Esophagus muscularis mucosa (tissue), 4 donors: ENCODE measurements around the gene PFN3.

Experiments used
- EP300 ChIP-seq: sonication (generic); formaldehyde crosslinking; IDR thresholded peaks from one replicate; pipeline ENCODE4 v1.6.1; 2017; ENCODE audit warnings: antibody characterized with exemption
- POLR2A ChIP-seq: fragments of 450-650 bp; IDR thresholded peaks from one replicate; pipeline ENCODE4 v1.6.1; 2017; ENCODE audit warnings: antibody characterized with exemption, moderate library complexity, mild to moderate bottlenecking, low read depth
- POLR2AphosphoS5 ChIP-seq, 2 donors: sonication (generic); formaldehyde crosslinking; IDR thresholded peaks; one replicate each; pipeline ENCODE4 v1.6.1; 2017; ENCODE audit warnings: antibody characterized with exemption in 2 of 2
- TF ChIP-seq, protein P1 (sequence below), 3 experiments: fragments of 200-600 bp in 2 of 3; fragments of 450-650 bp in 1 of 3; sonication (generic) in 2 of 3; IDR thresholded peaks; one replicate each; pipeline ENCODE4 v1.5.1; 2017 to 2019; ENCODE audit warnings: antibody characterized with exemption in 3 of 3, mild to moderate bottlenecking in 2 of 3, moderate library complexity in 1 of 3

DNA sequence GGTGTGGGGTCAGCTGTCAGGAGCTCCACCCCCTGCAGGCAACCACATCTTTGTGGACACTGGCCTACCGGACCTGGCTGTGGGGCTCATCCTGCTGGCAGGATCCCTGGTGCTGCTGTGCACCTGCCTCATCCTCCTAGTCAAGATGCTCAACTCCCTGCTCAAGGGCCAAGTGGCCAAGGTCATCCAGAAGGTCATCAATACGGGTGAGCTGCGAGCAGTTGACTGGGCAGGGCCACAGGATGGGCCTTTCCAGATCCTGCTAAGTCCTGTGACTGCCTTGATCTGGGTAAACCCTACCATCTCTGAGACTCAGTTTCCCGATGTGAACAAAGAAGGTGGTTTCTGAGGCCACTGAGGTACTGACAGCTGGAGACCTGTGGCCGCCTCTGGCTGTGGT is 6.5 kb downstream of the PFN3 start:
- TF ChIP-seq, protein P1, sequence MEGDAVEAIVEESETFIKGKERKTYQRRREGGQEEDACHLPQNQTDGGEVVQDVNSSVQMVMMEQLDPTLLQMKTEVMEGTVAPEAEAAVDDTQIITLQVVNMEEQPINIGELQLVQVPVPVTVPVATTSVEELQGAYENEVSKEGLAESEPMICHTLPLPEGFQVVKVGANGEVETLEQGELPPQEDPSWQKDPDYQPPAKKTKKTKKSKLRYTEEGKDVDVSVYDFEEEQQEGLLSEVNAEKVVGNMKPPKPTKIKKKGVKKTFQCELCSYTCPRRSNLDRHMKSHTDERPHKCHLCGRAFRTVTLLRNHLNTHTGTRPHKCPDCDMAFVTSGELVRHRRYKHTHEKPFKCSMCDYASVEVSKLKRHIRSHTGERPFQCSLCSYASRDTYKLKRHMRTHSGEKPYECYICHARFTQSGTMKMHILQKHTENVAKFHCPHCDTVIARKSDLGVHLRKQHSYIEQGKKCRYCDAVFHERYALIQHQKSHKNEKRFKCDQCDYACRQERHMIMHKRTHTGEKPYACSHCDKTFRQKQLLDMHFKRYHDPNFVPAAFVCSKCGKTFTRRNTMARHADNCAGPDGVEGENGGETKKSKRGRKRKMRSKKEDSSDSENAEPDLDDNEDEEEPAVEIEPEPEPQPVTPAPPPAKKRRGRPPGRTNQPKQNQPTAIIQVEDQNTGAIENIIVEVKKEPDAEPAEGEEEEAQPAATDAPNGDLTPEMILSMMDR (IDR thresholded peaks at IDR 0.05): no peak
- TF ChIP-seq POLR2A: no peak
- no peak for TF ChIP-seq EP300
- TF ChIP-seq POLR2AphosphoS5 (IDR thresholded peaks at IDR 0.05): no peak
